Activated gamma-delta T cell treated with anti-CD3 and anti-CD28 coated beads, Interleukin-2, amount 50 U/mL, for 16 hours (primary cell): Measurements from ENCODE around the gene MLEC.

Experiments used
- DNase-seq: peaks from one replicate; pipeline ENCODE4 v3.0.0-alpha.2; 2020; ENCODE audit warnings: low read depth

Gene MLEC

GRCh38 chr12:120692524-120693033 lies 5.6 kb downstream of the MLEC start:
- DNase-seq, result no peak

- no peak for DNase-seq
These were observed 6.9 kb downstream of the MLEC start for GRCh38 chr12:120693848-120694247.

GRCh38 chr12:120696626-120697025 lies 9.7 kb downstream of the MLEC start:
- no peak for DNase-seq

GRCh38 chr12:120697344-120697743 lies 10.4 kb downstream of the MLEC start:
- no peak for DNase-seq

GRCh38 chr12:120698665-120699064 lies 11.7 kb downstream of the MLEC start:
- DNase-seq, result no peak

GRCh38 chr12:120699553-120699952 lies 12.6 kb downstream of the MLEC start:
- no peak for DNase-seq

- DNase-seq, result no peak
These were observed 13.9 kb downstream of the MLEC start for GRCh38 chr12:120700886-120701285.

GRCh38 chr12:120702637-120703036 lies 15.7 kb downstream of the MLEC start:
- no peak for DNase-seq

- no peak for DNase-seq
These were observed 16.5 kb downstream of the MLEC start for GRCh38 chr12:120703311-120703942.

- no peak for DNase-seq
These were observed 18.7 kb downstream of the MLEC start for GRCh38 chr12:120705618-120706017.

GRCh38 chr12:120706029-120706428 lies 19.1 kb downstream of the MLEC start:
- no peak for DNase-seq

GRCh38 chr12:120708651-120709050 lies 21.7 kb downstream of the MLEC start:
- DNase-seq, result no peak

- peak; percentile 59 for DNase-seq
These were observed 23.3 kb downstream of the MLEC start, which contains the start of gene UNC119B for GRCh38 chr12:120710031-120710804. TSS of gene UNC119B (plus strand) at chr12:120710458. CDS start at chr12:120710475, 17 bp downstream.

GRCh38 chr12:120710805-120711296 lies 23.9 kb downstream of the MLEC start:
- DNase-seq, result no peak

GRCh38 chr12:120711411-120711810 lies 24.5 kb downstream of the MLEC start:
- DNase-seq, result no peak

- DNase-seq, result no peak
These were observed 25.7 kb downstream of the MLEC start for GRCh38 chr12:120712610-120713009.

- peak; percentile 71 for DNase-seq
These were observed 27.0 kb downstream of the MLEC start for GRCh38 chr12:120713861-120714482.

- no peak for DNase-seq
These were observed 31.1 kb downstream of the MLEC start for GRCh38 chr12:120718055-120718454.

- no peak for DNase-seq
These were observed 32.1 kb downstream of the MLEC start for GRCh38 chr12:120719072-120719471.

- no peak for DNase-seq
These were observed 32.7 kb downstream of the MLEC start for GRCh38 chr12:120719496-120720233.

- no peak for DNase-seq
These were observed 33.5 kb downstream of the MLEC start for GRCh38 chr12:120720234-120720986.
